Astrocyte (in vitro differentiated cells and primary cell): Measurements from ENCODE around the gene IL27RA.

ENCODE experiments used
- CTCF ChIP-seq: IDR thresholded peaks from 2 replicates; pipeline ENCODE4 v1.5.1; 2011; ENCODE audit warnings: low read depth, mild to moderate bottlenecking, inconsistent platforms, low read length, moderate library complexity; ENCODE audit not compliant: insufficient read depth
- EZH2 ChIP-seq: IDR thresholded peaks from 2 replicates; pipeline ENCODE4 v1.6.1; 2012; ENCODE audit warnings: mild to moderate bottlenecking, low read length, inconsistent platforms; ENCODE audit not compliant: insufficient read depth

GRCh38 chr19:14063105-14063504 lies 31.5 kb downstream of the IL27RA start:
- TF ChIP-seq CTCF (no peak), EZH2 (no peak)
